HG03457 (cell line): Measurements from ENCODE around the gene LHX8.
"Not testable (repeated sequence)": the region's sequence is repeated elsewhere in the genome, so short reads cannot be mapped to it uniquely, and the experiment has no call there.

Source experiments
- ATAC-seq: cut with Tn5 transposase; IDR thresholded peaks from one replicate; pipeline ENCODE4 v1.9.1; 2021; ENCODE audit warnings: moderate number of reproducible peaks; ENCODE audit not compliant: unreplicated experiment

Gene LHX8

DNA sequence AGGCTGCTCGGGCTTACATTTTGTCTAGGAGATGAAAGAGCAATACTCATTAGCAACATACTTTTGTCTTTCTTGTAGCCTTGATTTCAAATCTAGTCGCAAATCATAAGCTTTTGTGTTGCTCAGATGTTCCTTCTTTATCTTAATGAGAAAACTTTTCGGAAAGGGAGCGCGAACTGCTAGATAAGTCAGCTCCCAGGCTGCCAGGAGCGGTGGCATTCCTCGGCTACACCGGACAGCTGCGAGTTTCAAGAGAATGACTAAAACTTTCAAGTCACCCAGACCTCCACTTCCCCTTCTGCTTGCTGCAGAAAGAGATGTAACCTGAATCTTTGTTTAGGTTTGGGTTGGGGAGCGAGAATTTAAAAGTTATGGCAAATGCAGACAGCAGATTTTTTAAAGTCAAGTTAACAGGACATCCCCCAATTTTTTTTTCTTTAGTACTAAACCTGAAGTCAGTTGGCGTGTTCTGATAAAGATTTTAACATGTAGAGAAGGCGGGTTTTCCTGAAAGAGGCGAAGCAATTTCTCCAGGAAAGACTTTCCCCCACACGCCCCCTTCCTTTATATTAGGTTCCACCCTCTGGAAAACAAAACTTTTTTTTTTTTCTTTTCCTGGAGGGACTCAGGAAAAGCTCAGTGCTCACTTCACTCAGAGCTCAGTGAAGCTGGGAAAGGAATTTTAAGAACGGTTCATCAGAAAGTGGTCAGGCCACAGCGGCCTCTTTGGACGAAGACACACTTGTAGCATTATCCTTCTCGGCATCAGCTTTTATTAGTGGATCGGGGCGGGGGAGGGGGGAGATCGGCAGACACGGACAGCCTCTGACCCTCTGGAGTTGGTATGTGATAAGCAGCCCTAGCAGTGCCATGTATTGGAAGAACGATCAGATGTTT is at the start of gene LHX8:
Gene LHX8 (plus strand): TSS at position 639 of the 897 bp plus-strand sequence. CDS start 2,227 bp downstream, outside the sequence.
- ATAC-seq = no peak

DNA sequence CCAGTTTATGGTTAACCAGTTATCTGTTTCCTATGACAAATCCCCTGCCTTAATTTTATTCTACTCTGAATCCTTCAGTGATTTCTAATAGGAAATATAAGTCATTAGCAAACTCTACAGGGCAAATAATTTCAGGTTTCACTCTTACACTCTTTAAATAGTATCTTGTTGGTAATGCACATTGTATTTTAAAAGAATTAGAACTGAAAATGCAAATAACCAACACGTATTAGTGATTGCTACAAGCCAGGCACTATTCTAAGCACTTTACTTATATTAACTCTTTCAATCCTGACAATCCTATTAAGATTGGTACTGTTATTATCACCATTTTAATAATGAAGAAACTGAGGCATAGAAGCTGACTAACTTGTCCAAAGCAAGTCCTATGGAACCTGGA is 48.3 kb upstream of the LHX8 start:
- ATAC-seq = no peak

DNA sequence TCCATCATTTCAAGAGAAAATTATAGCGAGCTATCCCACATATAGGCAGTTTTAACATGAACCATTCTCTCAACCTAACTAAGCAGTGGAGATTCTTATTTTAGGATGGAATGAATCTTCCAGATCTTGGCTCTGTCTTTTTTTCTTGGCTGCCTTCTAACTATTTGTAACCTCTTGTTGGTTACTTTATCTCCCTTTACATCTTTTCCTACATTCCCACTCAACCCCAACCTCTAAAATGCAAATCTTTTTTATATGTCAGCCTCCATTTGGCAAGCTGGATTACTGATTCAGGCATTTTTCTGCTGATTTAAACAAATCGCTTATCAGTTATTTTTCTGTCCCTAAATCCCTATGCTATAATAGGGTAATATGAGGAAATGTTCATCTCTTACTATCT is 46.9 kb upstream of the LHX8 start:
- no peak for ATAC-seq

DNA sequence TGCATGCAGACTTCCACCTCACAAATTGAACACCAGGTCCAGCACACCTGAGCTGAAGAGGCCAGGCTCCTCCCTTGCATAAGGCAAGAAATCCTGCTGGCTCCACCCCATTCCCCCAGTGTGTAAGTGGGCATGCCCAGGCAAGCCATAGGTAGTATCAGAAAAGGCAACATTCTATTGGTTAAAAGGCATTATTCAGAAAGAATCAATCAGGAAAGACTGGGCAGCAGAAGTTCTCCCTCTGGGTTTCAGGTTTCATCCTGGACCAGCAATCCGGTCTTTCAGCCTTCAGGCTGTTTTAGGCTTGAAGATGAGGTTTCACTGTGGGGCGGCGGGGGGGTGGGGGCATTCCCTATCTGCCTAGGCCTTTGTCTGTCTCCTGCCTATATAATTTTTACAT is 42.0 kb upstream of the LHX8 start:
- ATAC-seq = no peak

DNA sequence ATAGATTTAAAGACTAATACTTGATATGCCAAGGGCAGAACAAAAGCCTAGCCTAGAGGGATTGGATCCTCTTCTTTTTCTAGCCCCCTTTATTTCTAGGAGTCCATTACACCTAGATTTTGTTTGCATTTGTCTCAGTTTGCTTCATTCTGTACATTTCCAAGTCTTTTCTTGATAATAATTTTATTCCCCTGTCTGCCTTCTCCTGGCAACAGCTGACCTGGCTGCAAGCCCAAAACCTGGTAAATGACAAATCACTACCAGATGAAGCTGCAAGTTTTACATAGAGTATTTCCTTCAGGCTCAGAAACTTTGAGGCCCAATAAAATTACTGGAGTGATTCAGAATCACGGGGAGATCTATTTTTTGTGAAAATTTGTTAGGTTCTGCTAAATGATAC is 36.5 kb upstream of the LHX8 start:
- ATAC-seq = no peak

DNA sequence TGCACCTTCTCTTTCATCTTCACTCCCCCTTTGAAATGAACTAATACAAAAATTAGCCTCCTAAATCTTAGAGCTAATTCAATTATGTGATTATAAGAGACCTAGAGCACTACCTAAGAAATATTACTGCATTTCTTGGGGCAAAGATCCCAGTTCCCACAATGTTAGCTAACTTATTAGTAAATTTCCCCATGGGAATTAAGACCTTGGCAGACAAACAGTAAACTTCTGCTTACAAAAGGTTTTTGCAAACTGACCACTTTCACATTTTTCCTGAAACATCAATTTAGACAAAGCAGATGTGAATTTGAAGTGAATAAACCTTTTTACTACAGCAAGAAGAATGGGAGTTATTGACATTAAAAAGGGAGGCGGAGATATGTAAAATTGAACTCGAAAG is 34.6 kb upstream of the LHX8 start:
- ATAC-seq = no peak

DNA sequence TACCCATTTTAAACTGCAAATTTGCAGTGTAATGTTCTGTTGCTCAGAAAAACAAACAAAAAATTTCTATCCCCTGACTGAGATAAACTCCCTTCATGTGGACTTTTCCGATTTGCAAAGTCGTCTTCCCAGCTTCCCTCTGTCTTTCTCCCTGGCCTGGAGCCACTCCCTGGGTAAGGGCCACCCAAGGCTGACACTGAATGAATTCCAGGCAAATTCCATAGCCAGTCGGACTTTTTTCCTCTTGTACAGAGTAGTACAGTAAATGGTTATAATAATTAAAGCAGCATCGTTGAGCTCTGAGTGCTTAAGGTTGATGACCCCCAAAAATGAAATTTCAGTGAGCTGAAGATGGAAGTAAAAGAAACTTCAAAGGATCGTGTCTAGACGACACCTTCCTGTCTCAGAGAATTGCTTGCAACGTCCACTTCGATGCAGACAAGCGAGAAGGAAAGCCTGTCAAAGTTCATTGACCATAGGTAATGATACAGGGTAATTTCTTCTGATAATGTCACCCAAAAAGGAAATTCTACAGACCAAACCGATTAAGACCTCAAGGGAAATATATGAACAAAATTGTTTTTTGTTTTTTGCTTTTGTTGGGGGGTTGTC is 33.6 kb upstream of the LHX8 start:
- ATAC-seq = no peak

DNA sequence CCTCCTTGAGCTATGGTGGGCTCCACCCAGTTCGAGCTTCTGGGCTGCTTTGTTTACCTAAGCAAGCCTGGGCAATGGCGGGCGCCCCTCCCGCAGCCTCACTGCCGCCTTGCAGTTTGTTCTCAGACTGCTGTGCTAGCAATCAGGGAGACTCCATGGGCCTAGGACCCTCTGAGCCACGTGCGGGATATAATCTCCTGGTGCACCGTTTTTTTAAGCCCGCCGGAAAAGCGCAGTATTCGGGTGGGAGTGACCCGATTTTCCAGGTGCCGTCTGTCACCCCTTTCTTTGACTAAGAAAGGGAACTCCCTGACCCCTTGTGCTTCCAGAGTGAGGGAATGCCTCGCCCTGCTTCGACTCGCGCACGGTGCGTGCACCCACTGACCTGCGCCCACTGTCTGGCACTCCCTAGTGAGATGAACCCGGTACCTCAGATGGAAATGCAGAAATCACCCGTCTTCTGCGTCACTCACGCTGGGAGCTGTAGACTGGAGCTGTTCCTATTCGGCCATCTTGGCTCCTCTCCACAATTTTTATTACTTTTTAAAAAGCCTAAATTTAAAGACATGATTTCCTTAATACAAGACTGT is 21.7 kb upstream of the LHX8 start:
- not testable (repeated sequence) for ATAC-seq

DNA sequence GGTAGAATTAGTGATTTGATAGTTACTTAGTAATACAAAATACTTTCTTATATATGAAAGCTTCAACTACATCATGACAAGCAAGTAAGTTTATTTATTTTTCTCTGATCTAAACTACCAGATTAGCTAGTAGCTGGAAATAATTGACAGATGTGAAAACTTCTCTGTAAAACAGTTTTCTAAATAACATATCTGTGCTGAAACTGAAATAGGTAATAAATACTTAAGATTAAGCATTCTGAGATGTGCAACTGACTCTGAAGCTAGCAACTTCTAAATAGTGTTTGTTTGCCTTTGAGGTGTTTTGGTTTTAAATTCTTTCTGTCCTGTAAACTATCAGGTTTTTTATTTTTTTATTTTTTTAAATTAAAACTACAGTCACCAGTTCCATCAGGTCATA is 18.5 kb upstream of the LHX8 start:
- ATAC-seq = no peak

DNA sequence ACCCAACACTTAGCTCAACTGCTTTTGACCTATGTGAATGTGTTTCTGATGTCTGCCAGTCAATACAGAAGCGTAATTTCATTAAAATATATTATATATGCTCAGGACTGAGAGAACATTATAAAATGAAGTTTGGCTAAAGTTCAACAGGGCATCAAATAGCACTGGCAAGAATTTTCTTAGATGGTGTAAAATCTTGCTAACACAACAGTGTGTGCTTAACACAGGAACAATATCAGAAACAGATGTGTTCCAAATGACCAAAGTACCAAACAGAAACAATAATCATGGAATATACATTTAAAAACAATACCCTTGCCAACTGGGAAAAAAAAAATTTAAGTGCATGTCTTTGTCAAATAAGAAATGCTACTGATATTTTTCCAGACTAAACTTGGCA is 10.4 kb upstream of the LHX8 start:
- no peak for ATAC-seq

DNA sequence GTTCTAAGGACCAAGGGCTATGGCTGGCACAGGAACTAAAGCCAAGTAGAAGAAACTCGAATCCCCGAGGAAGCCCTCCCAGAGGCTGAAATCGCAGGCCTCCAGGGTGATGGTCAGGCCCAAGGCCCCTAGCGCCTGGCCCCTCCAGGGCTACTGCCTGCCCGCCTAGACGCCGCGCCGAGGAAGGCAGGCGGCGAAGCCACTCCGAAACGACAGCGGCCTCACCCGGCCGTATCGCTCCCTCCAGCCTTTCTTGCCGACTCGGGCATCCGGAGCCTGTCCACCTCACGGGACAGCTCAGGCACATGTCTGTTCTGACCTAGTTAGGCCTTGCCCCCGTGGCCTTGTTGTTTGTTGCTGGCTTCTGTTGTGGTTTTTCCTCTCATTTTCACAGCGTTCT is 9.7 kb upstream of the LHX8 start:
- ATAC-seq = no peak

DNA sequence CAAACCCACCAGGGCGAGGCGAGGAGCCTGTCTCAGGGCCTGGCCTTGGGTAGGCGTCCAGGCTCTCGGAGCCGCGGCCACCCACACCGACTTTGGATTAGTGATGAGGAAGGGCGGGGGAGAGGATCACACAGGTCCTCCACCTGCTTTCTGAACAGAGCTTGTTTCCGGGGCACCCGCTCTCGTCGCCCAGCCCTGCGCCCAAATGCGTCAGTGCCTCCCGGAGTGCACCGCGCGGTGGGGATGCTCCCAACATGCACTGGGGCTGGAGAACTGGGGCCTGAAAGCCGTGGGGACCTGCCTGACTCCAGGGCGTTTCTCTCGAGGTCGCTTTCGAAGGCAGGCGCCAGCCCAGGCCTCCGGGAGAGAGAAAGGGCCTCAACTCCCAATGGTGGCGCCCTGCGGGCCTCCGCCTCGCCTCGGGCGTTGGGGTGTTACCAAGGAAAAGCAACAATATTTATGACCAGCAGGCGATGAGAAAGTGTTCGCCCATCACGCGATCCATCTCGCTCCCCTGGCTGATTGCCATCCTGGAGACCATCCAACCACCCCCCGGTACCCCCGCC is 8.9 kb upstream of the LHX8 start:
- ATAC-seq = no peak

DNA sequence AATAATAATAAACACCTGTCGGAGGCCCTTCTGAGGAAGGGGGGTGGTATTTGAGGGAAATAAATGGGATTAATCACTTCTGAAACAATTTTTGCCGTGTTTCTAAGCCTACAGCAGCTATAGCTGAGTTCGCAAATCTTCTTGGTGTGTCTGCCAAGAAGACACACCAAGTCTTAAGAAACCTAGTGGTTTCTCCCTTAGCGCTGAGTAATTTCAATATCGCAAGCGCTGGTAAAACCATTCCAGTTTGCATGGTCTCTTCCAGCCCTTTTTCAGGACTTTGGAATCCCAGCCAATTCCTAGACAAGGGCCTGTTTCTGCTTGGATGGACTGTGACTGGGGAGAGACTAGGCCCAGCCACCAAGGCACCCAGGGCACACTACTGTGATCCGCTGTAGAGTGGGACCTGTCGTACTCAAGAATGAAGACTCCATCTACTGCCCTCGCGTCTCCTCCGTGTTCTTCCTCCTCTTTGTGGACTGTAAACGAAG is 7.5 kb upstream of the LHX8 start:
- no peak for ATAC-seq

DNA sequence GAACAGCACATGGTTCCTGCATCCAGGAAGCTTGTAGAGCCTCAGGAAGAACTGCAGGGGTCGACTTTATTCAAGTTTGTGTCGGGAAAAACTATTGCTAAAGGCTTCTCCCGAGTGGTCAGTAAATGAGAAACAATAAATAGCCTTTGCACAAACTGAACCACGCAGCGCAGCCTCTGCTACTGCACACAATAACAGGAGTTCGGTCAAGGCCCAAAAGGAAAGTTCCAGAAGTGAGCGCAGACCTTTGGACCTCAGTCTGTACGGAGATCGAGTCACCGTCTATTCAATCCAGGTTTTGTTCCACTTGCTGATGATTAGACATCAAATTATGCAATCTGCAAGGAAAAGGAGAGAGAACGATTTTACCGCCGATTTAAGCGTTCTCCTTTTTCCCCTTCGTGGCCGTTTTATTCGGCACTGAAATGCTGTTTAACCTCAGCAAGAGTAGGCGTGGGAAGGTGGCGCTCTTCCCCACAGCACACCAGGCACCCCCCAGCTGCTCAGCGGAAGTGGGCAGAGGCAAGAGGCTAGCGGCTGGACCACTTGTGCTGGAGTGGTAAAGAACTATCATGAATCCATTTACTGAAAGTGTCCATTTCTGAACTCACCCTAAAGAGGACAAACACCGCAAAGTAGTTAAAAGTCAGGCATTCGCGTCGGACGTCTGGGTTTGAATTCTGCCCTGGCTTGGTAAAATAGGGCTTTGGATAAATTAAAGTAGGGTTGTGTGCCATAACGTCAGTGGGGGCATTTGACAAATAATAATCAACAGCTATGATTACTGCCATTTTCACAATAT is 6.1 kb upstream of the LHX8 start:
- ATAC-seq = no peak

DNA sequence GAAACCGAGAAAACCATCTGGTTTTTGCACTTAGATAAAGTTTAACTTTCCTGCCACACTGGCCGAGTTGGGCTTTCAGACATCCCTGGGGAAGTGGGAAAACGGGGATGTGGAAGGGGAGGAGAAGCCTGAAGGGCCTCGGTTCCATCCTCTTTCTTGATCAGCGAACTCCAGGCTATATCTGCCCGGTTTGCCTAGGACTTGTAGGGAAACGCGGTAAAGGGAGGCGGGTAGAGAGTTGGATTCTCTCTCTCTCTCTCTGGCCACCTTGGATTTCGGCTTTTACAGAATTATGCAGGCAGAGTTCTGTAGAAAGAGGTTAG is 4.6 kb upstream of the LHX8 start:
- no peak for ATAC-seq

DNA sequence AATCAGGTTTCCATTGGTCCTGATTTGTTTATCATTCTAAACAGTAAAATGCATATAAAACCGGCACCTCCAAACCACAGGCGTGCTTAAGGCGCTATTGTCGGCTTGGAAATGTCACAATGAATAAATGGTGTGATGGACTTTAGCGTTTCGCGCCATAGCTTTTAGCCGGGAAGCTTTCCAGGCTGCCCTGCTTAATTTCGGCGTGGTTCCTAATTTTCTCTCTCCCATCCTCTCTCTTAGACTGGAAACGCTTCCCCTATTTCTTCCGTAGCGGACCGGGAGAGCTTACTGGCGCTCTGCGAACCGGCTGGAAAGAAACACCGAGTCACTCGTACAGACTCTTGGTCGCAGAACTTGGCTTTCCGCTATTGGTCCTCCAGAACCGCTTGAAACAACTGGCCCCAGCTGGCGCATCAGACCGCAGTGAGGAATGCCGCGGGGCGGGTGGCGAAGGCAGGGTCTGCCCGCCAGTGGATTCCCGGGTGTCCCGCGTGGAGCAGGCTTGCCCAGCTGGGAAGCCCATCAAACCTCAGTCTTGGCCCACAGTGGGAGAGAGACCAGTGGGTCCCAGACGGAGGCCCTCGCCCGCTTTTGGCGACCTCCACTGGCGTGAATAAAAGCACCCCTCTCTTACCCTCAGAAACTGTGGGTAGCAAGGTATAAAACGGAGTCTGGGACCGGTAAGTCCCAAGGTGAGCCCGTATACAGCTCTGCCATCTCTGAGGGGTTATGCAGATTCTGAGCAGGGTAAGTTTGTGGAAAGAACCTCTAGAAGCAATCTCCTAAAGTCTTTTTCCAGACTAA is 4.0 kb upstream of the LHX8 start:
- ATAC-seq = no peak

DNA sequence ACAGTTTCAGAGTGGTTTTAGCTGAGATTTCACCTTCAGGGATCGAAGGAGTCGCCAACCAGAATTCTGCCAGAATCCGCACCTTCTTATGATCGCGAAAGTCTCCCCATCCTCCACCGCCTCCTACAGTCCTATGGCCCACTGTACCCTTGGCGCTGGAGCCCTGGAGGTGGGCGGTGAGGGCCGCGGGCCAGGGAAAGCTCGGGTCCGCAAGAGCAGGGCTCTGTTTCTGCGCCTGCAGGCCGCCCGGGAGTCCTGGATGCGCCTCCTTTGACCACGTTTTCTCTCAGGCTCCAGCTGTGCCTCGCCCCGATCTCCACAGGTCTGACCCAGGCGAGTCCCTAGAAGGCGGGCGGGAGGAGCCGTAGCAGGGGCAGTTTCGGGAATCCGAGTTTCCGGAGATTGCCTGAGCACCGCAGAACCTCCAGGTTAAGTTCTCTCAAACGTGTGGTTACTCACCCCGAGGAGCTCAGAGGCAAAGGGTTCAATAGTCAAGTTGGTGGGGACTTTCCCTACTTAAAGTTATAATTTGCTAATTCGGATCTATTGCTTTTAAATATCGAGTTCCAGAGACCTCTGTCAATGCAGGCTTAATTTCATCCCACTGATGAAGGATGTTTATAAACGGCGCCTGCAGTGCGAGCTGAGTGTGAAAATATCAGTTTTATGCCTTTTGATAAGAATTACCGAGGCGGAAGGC is 3.2 kb upstream of the LHX8 start:
- no peak for ATAC-seq

DNA sequence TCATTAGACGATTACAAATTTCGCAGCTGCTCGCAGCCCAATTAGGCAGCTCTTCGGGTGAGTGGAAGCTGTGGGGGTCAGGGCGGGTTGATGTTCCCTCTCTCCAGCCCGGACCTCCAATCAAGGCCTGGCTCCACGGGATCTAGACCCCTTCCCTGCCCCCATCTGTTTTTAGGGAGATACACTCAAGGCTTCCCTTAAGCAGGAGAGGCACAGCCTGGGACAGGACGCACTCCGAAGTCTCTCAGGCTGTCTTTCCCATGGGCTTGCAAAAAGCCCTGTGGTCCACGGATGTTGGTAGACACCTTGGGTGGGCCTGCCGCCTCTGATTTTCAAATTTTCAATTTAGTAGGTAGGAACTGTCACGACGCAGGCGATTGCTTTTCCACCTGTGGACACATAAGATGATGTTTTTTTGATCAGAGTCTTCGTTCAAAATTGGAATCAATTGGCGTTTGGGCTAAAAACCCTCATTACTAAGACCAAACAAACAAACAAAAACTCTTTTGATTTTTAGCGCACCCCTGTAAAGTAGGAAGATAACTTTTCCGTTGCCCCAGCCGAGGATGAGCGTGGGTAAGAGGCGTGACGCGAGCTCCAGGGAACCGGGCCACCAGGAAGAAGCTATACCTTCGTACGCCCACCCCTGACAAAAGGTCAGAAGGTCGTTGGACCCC is 2.5 kb upstream of the LHX8 start:
- no peak for ATAC-seq

DNA sequence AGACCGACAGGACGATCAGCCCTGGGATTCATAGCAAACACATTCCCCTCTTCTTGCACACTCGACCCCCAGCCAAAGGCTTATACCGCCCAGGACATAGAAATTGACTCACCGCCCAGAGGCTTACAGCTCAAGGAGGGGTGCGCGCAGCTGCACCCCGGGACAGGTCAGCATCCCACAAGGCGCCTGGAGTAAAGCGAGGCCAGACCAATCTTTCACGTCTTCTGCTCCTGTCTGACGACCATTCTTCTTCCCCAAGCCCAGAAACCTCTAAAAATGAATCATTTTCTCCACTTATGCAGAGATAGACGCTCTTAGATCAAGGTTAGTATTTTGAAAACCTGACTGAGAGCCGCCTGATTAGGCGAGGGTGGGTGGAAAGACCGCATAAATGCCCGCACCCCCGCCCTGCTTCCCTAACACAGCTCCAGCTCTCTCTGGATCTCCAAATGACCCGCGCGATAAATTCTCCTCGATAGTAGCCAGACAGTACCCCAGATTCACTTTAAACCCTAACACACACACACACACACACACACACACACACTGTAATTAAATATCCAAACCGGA is 1.9 kb upstream of the LHX8 start:
- ATAC-seq = no peak
